HFF-Myc (cell line): ENCODE results near the gene SAFB.

Source experiments
- DNase-seq: peaks from one replicate; pipeline ENCODE4 v3.0.0-alpha.2; 2011; ENCODE audit warnings: low read depth; ENCODE audit errors: extremely low read depth
- H3K4me3 ChIP-seq: replicated peaks from 2 replicates; pipeline ENCODE4 v1.5.1; 2011; ENCODE audit warnings: low read depth, mild to moderate bottlenecking, control low read depth, low read length
- CTCF ChIP-seq: IDR thresholded peaks from 2 replicates; pipeline ENCODE4 v1.5.1; 2012; ENCODE audit warnings: mild to moderate bottlenecking, low read depth, low read length, control low read depth; ENCODE audit errors: missing control alignments

SAFB gene

GRCh38 chr19:5619946-5620345 is 2.9 kb upstream of the SAFB start:
- peak overlapping the region; percentile 99 for H3K4me3 ChIP-seq
- TF ChIP-seq CTCF = no peak
- no peak for DNase-seq

GRCh38 chr19:5621311-5621944 is 1.5 kb upstream of the SAFB start:
- no peak for DNase-seq
- TF ChIP-seq CTCF = no peak
- H3K4me3 ChIP-seq = peak overlapping the region; percentile 99

GRCh38 chr19:5621945-5622464 is 878 bp upstream of the SAFB start:
- TF ChIP-seq CTCF = no peak

GRCh38 chr19:5623397-5624017 is 624 bp downstream of the SAFB start:
- no peak for TF ChIP-seq CTCF
- H3K4me3 ChIP-seq = peak overlapping the region; percentile 99
- no peak for DNase-seq

More at GRCh38 chr19:5621945-5622464, 878 bp upstream of the SAFB start:
- H3K4me3 ChIP-seq = peak overlapping the region; percentile 99
- DNase-seq = no peak

GRCh38 chr19:5624018-5624663 is 1.3 kb downstream of the SAFB start:
- H3K4me3 ChIP-seq = peak overlapping the region; percentile 99
- no peak for DNase-seq
- TF ChIP-seq CTCF = no peak

- DNase-seq = no peak
- no peak for TF ChIP-seq CTCF
- H3K4me3 ChIP-seq = peak overlapping the region; percentile 99
These were observed 1.9 kb downstream of the SAFB start for GRCh38 chr19:5624741-5625278.
